Tibial artery (tissue), 4 donors: ENCODE measurements around the gene IKZF4.
"Not testable (repeated sequence)": the region's sequence is repeated elsewhere in the genome, so short reads cannot be mapped to it uniquely, and the experiment has no call there.

Experiments used
- DNase-seq, 2 donors: peaks; one replicate each; pipeline ENCODE4 v3.0.0-alpha.2; 2019
- H3K27ac ChIP-seq, 2 donors: fragments of 200-600 bp; sonication (generic) in 1 of 2; 1 replicate in 1 of 2; 2 replicates in 1 of 2; pipeline ENCODE4 v1.5.1; 2018 to 2019; ENCODE audit warnings: mild to moderate bottlenecking in 1 of 2
- H3K27me3 ChIP-seq, 2 donors: fragments of 200-600 bp; sonication (generic) in 1 of 2; one replicate each; pipeline versions ENCODE4 v1.5.1 to v1.6.0; 2016 to 2019
- H3K36me3 ChIP-seq, 3 donors: fragments of 200-600 bp; sonication (generic) in 2 of 3; one replicate each; pipeline ENCODE4 v1.5.1; 2016 to 2019; ENCODE audit warnings: mild to moderate bottlenecking in 2 of 3
- H3K4me1 ChIP-seq, 4 donors: fragments of 200-600 bp; sonication (generic) in 2 of 4; 1 replicate in 3 of 4; 2 replicates in 1 of 4; pipeline ENCODE4 v1.5.1; 2016 to 2019
- H3K4me3 ChIP-seq, 2 donors: fragments of 200-600 bp; sonication (generic) in 1 of 2; 1 replicate in 1 of 2; 2 replicates in 1 of 2; pipeline ENCODE4 v1.5.1; 2018 to 2019; ENCODE audit warnings: mild to moderate bottlenecking in 2 of 2
- H3K9me3 ChIP-seq, 3 donors: fragments of 200-600 bp; sonication (generic) in 1 of 3; one replicate each; pipeline ENCODE4 v1.5.1; 2016 to 2019
- CTCF ChIP-seq, 2 experiments: fragments of 200-600 bp in 1 of 2; fragments of 450-650 bp in 1 of 2; IDR thresholded peaks; one replicate each; pipeline ENCODE4 v1.5.1; 2017 to 2019; ENCODE audit warnings: antibody characterized with exemption in 2 of 2, mild to moderate bottlenecking in 1 of 2, moderate library complexity in 1 of 2
- intact Hi-C: fragments of 100-400 bp; cut with DNase I; formaldehyde crosslinking; loops from one replicate; pipeline ENCODE4 v1.15.0; 2023; ENCODE audit warnings: low total_unique reads

Gene IKZF4

GRCh38 chr12:56038022-56038655 is 17.3 kb downstream of the IKZF4 start:
- no peak for DNase-seq
- TF ChIP-seq CTCF (IDR thresholded peaks at IDR 0.05), result no peak
- Histone ChIP-seq H3K9me3 (no peaks in the 10 kb centered on the region), H3K4me1 (peaks cover 10 to 15% (median 10%) of the 10 kb centered on the region in 4 donors), H3K27ac (no peak overlapping the region), H3K4me3 (no peak overlapping the region), H3K36me3 (peaks cover 25 to 49% (median 40%) of the 10 kb centered on the region in 3 donors), H3K27me3 (no peaks in the 10 kb centered on the region)
- intact Hi-C loops, result no loop called here

- H3K27me3 ChIP-seq, result no peaks in the 10 kb centered on the region
- intact Hi-C loops, result loop anchor here (5.0 kb wide), 1 partner anchor 43 kb away; the partner anchor contains the start of gene SUOX
- no peak for TF ChIP-seq CTCF (IDR thresholded peaks at IDR 0.05)
- H3K4me3 ChIP-seq, result no peak overlapping the region
- H3K27ac ChIP-seq, result no peak overlapping the region
- DNase-seq, result no peak
- peaks cover 28 to 49% (median 41%) of the 10 kb centered on the region in 3 donors for H3K36me3 ChIP-seq
- H3K4me1 ChIP-seq, result peaks cover 10 to 21% (median 17%) of the 10 kb centered on the region in 4 donors
- no peaks in the 10 kb centered on the region for H3K9me3 ChIP-seq
Measured at GRCh38 chr12:56040151-56040550, 19.3 kb downstream of the IKZF4 start.

- DNase-seq, result no peak
- H3K36me3 ChIP-seq, result peaks cover 23 to 49% (median 39%) of the 10 kb centered on the region in 3 donors
- peaks cover 10 to 21% (median 17%) of the 10 kb centered on the region in 4 donors for H3K4me1 ChIP-seq
- no peaks in the 10 kb centered on the region for H3K9me3 ChIP-seq
- intact Hi-C loops, result loop anchor here (5.0 kb wide), 1 partner anchor 44 kb away; the partner anchor contains the start of gene SUOX
- H3K4me3 ChIP-seq, result peak overlapping the region; percentile 75 to 81
- peak overlapping the region; percentile 78 to 87 for H3K27ac ChIP-seq
- no peak for TF ChIP-seq CTCF (IDR thresholded peaks at IDR 0.05)
- no peaks in the 10 kb centered on the region for H3K27me3 ChIP-seq
Measured at GRCh38 chr12:56040963-56041551, 20.2 kb downstream of the IKZF4 start.

- intact Hi-C loops, result loop anchor here (5.0 kb wide), 1 partner anchor 44 kb away; the partner anchor contains the start of gene SUOX
Measured at GRCh38 chr12:56041552-56042429, 20.9 kb downstream of the IKZF4 start, which contains the start of gene RPS26. TSS of gene RPS26 (plus strand) at chr12:56041918. CDS start at chr12:56042167, 249 bp downstream.

GRCh38 chr12:56042430-56042813 is 21.6 kb downstream of the IKZF4 start:
- intact Hi-C loops, result loop anchor here (5.0 kb wide), 1 partner anchor 45 kb away; the partner anchor contains the start of gene SUOX
- H3K9me3 ChIP-seq, DNase-seq, H3K27me3 ChIP-seq: not testable (repeated sequence)
- Histone ChIP-seq H3K36me3 (peaks cover 23 to 35% (median 32%) of the 10 kb centered on the region in 3 donors), H3K4me3 (peak overlapping the region; percentile 75 to 81), H3K27ac (peak overlapping the region; percentile 78 to 87), H3K4me1 (peaks cover 10 to 21% (median 17%) of the 10 kb centered on the region in 4 donors)

More at GRCh38 chr12:56041552-56042429, 20.9 kb downstream of the IKZF4 start, which contains the start of gene RPS26:
- peak; percentile 97 to 98 for DNase-seq
- no peaks in the 10 kb centered on the region for H3K9me3 ChIP-seq
- H3K27ac ChIP-seq, result peak within 1 kb of the TSS; percentile 78 to 87
- peak within 1 kb of the TSS; percentile 75 to 81 for H3K4me3 ChIP-seq
- no peaks in the 10 kb centered on the region for H3K27me3 ChIP-seq
- peaks cover 23 to 41% (median 36%) of the 10 kb centered on the region in 3 donors for H3K36me3 ChIP-seq
- TF ChIP-seq CTCF (IDR thresholded peaks at IDR 0.05), result peak; percentile 6 to 46
- peaks cover 10 to 21% (median 17%) of the 10 kb centered on the region in 4 donors for H3K4me1 ChIP-seq
